K562 (cell line): Measurements from ENCODE around the gene FITM1. TPM values are rescaled to one million over a fixed set of nuclear protein-coding genes. Genes with fewer than 3 reads are reported as not detected.
A peak's percentile ranks its signal among the peaks of the same experiment; 100 is the strongest.

ENCODE experiments used
- ARID4B ChIP-seq: sonication (generic); formaldehyde crosslinking; IDR thresholded peaks from 2 replicates; pipeline ENCODE4 v1.8.0; 2022; ENCODE audit warnings: mild to moderate bottlenecking, missing genetic modification reagents
- BRD9 ChIP-seq: fragments of 450-650 bp; IDR thresholded peaks from 2 replicates; pipeline ENCODE4 v1.6.1; 2018; ENCODE audit warnings: low read depth; ENCODE audit not compliant: partially characterized antibody
- CREB1 ChIP-seq, 2 experiments: sonication (generic) in 1 of 2; formaldehyde crosslinking in 1 of 2; IDR thresholded peaks; 2 replicates each; pipeline versions ENCODE4 v1.6.1 to v1.8.0; 2012 to 2022; ENCODE audit warnings: inconsistent platforms in 1 of 2, mild to moderate bottlenecking in 1 of 2, missing genetic modification reagents in 1 of 2, moderate library complexity in 1 of 2
- CTBP1 ChIP-seq: fragments of 450-650 bp; IDR thresholded peaks from 2 replicates; pipeline ENCODE4 v1.6.1; 2016; ENCODE audit warnings: borderline replicate concordance
- HOXB6 ChIP-seq: fragments of 250-450 bp; sonication (Bioruptor Pico); IDR thresholded peaks from 2 replicates; pipeline ENCODE4 v1.5.1; 2022; ENCODE audit warnings: mild to moderate bottlenecking, borderline replicate concordance
- MNT ChIP-seq, 2 experiments: fragments of 450-650 bp; conservative IDR thresholded peaks; 2 replicates each; pipeline ENCODE4 v1.6.1; 2017; ENCODE audit warnings: mild to moderate bottlenecking in 2 of 2, moderate library complexity in 2 of 2
- MTA3 ChIP-seq: fragments of 450-650 bp; formaldehyde crosslinking; IDR thresholded peaks from 2 replicates; pipeline ENCODE4 v1.6.1; 2017; ENCODE audit warnings: mild to moderate bottlenecking, borderline replicate concordance
- RBFOX2 ChIP-seq: fragments of 200-400 bp; formaldehyde crosslinking; IDR thresholded peaks from 2 replicates; pipeline ENCODE4 v1.6.1; 2017; ENCODE audit warnings: low read depth, mild to moderate bottlenecking, low read length, moderate library complexity
- SMAD1 ChIP-seq: fragments of 150-350 bp; IDR thresholded peaks from 2 replicates; pipeline ENCODE4 v1.6.1; 2014; ENCODE audit warnings: low read length, low read depth; ENCODE audit not compliant: partially characterized antibody
- SP1 ChIP-seq: sonication (generic); formaldehyde crosslinking; IDR thresholded peaks from 2 replicates; pipeline ENCODE4 v1.8.1; 2022; ENCODE audit warnings: mild to moderate bottlenecking, missing genetic modification reagents
- SRF ChIP-seq, 2 experiments: fragments of 250-450, 450-650 bp in 1 of 2; sonication (Bioruptor Pico) in 1 of 2; sonication (generic) in 1 of 2; formaldehyde crosslinking; IDR thresholded peaks; 2 replicates each; pipeline versions ENCODE4 v1.5.0 to v1.5.1; 2020 to 2022; ENCODE audit warnings: mild to moderate bottlenecking in 1 of 2, missing genetic modification reagents in 1 of 2
- STAT6 ChIP-seq: sonication (generic); formaldehyde crosslinking; IDR thresholded peaks from 2 replicates; pipeline ENCODE4 v1.8.1; 2023; ENCODE audit warnings: mild to moderate bottlenecking, missing genetic modification reagents
- TAF9B ChIP-seq: fragments of 450-650 bp; IDR thresholded peaks from 2 replicates; pipeline ENCODE4 v1.6.1; 2018; ENCODE audit warnings: mild to moderate bottlenecking; ENCODE audit not compliant: partially characterized antibody
- USF2 ChIP-seq: sonication (generic); formaldehyde crosslinking; IDR thresholded peaks from 2 replicates; pipeline ENCODE4 v1.5.0; 2020; ENCODE audit warnings: missing genetic modification reagents
- ZKSCAN8 ChIP-seq: fragments of 200-800 bp; sonication (Bioruptor generic); IDR thresholded peaks from 2 replicates; pipeline ENCODE4 v1.6.1; 2016; ENCODE audit warnings: missing genetic modification characterization, missing compliant biosample characterization
- polyA plus RNA-seq, 8 experiments: library from polyadenylated mRNA; depleted of rRNA in 4 of 8; stranded (reverse) in 5 of 8; unstranded in 3 of 8; fragments of >200 nt; fragmentation: Nextera tagmentation in 2 of 8; fragmentation: Illumina TruSeq in 1 of 8; extraction: Ambion mirVana in 2 of 8; extraction: Trizol in 1 of 8; gene quantifications; 2 replicates each; pipeline versions ENCODE4 v1.2.1 to v1.2.3, GENCODE V29; 2011 to 2014; ENCODE audit warnings: inconsistent platforms in 1 of 8, missing spikeins in 1 of 8
- total RNA-seq, 7 experiments: library from RNA; depleted of rRNA in 6 of 7; stranded (reverse); fragments of >200 nt in 6 of 7; fragmentation: Illumina TruSeq in 2 of 7; extraction: Trizol in 2 of 7; gene quantifications; 2 replicates each; pipeline versions ENCODE4 v1.2.1 to v1.2.3, GENCODE V29; 2011 to 2021; ENCODE audit warnings: low replicate concordance in 1 of 7

Gene FITM1
- total and polyA plus RNA-seq, 9 of the 15 experiments (the other 6 are each of a cell fraction or from before 2014, with no cell fraction given): 0.09 to 0.20 TPM; not detected in 7

GRCh38 chr14:24135834-24136683 is 5.6 kb downstream of the FITM1 start, which contains the start of gene PSME1 (continued):
- peak; percentile 88 for TF ChIP-seq ARID4B (CRISPR knock-in tag)
- no peak for TF ChIP-seq TAF9B
- 0 out of 2 replicates have a peak, but pooled peaks have one; percentile 53 for TF ChIP-seq MTA3
- peak in 1 of 2 experiments; percentile 62; a peak in 1 of 4 replicates for TF ChIP-seq SRF (CRISPR knock-in tag; IDR thresholded peaks at IDR 0.05)
- TF ChIP-seq HOXB6 (CRISPR knock-in tag): no peak
- no peak for TF ChIP-seq SMAD1
- no peak for TF ChIP-seq BRD9
- TF ChIP-seq MNT (conservative IDR thresholded peaks at IDR 0.05): peak in 1 of 2 experiments; percentile 29; a peak in 1 of 4 replicates
- TF ChIP-seq RBFOX2: peak; percentile 76
- 0 out of 2 replicates have a peak, but pooled peaks have one; percentile 44 for TF ChIP-seq CTBP1
- TF ChIP-seq USF2 (CRISPR knock-in tag): no peak
- peak; percentile 31; the same call in 1 of the 2 replicates for TF ChIP-seq SP1 (CRISPR knock-in tag)
- TF ChIP-seq ZKSCAN8 (CRISPR knock-in tag): no peak
- TF ChIP-seq CREB1 (IDR thresholded peaks at IDR 0.05): no peak
- no peak for TF ChIP-seq CREB1 (CRISPR knock-in tag; IDR thresholded peaks at IDR 0.05)
- no peak for TF ChIP-seq STAT6
